HEK293T (cell line): ENCODE measurements around the gene TRIM17.

Experiments used
- ARNT ChIP-seq: fragments of 450-650 bp; IDR thresholded peaks from 2 replicates; pipeline ENCODE4 v1.6.1; 2017; ENCODE audit warnings: mild to moderate bottlenecking
- BHLHE40 ChIP-seq: fragments of 450-650 bp; IDR thresholded peaks from 2 replicates; pipeline ENCODE4 v1.6.1; 2016; ENCODE audit warnings: mild to moderate bottlenecking, moderate library complexity, borderline replicate concordance
- FOXA1 ChIP-seq: fragments of 450-650 bp; IDR thresholded peaks from 2 replicates; pipeline ENCODE4 v1.6.1; 2016; ENCODE audit warnings: mild to moderate bottlenecking
- HDGF ChIP-seq: fragments of 450-650 bp; IDR thresholded peaks from 2 replicates; pipeline ENCODE4 v1.6.1; 2017; ENCODE audit warnings: antibody characterized with exemption, borderline replicate concordance
- L3MBTL2 ChIP-seq: fragments of 450-650 bp; conservative IDR thresholded peaks from 2 replicates; pipeline ENCODE4 v1.6.1; 2016; ENCODE audit warnings: mild to moderate bottlenecking
- LEF1 ChIP-seq: fragments of 450-650 bp; IDR thresholded peaks from 2 replicates; pipeline ENCODE4 v1.6.1; 2017; ENCODE audit warnings: mild to moderate bottlenecking, borderline replicate concordance
- SP1 ChIP-seq: fragments of 450-650 bp; IDR thresholded peaks from 2 replicates; pipeline ENCODE4 v1.6.1; 2017
- SUZ12 ChIP-seq: fragments of 450-650 bp; IDR thresholded peaks from 2 replicates; pipeline ENCODE4 v1.6.1; 2016; ENCODE audit warnings: mild to moderate bottlenecking
- TARDBP ChIP-seq: fragments of 450-650 bp; IDR thresholded peaks from 2 replicates; pipeline ENCODE4 v1.6.1; 2016
- ZNF384 ChIP-seq: fragments of 450-650 bp; IDR thresholded peaks from 2 replicates; pipeline ENCODE4 v1.6.1; 2016

DNA sequence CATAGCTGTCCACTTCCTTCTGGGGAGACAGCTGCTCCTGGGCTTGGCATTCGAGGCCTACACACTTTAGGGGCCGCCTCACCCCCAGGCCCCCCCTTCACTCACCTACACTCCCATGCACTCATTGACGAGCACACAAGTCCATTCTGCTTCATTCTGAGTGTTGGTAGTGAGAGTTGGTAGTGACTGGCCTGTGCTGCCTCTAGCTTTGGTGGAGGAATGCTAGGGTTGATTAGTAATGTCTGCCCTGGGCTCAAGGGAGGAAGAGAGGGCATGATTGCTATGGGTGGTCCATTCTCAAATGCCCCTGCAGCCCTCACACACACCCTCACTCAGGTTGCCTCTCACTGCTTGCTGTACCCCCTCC lies 40.4 kb downstream of the TRIM17 start:
- TF ChIP-seq BHLHE40, result no peak
- no peak for TF ChIP-seq SUZ12
- TF ChIP-seq FOXA1, result no peak
- no peak for TF ChIP-seq ZNF384
- no peak for TF ChIP-seq TARDBP
- TF ChIP-seq L3MBTL2, result no peak
- no peak for TF ChIP-seq SP1
- TF ChIP-seq ARNT, result no peak
- TF ChIP-seq LEF1, result no peak
- TF ChIP-seq HDGF, result no peak
